NB4 (cell line): Measurements from ENCODE around the gene ZIM2.

Source experiments
- CTCF ChIP-seq: IDR thresholded peaks from one replicate; pipeline ENCODE4 v1.5.1; 2012; ENCODE audit warnings: low read depth, low read length
- MAX ChIP-seq: IDR thresholded peaks from 2 replicates; pipeline ENCODE4 v1.6.1; 2011; ENCODE audit warnings: low read depth, low read length
- MYC ChIP-seq: IDR thresholded peaks from 2 replicates; pipeline ENCODE4 v1.6.1; 2011; ENCODE audit warnings: low read depth, low read length
- POLR2A ChIP-seq: IDR thresholded peaks from 2 replicates; pipeline ENCODE4 v1.6.1; 2011; ENCODE audit warnings: mild to moderate bottlenecking; ENCODE audit not compliant: insufficient read length; ENCODE audit errors: extremely low read depth

GRCh38 chr19:56838024-56838908, 2.3 kb downstream of the ZIM2 start:
- TF ChIP-seq CTCF (no peak), POLR2A (no peak), MAX (no peak), MYC (no peak)
